Keratinocyte (primary cell): ENCODE results near the gene PAX4.

Experiments used
- CTCF ChIP-seq, 3 experiments: IDR thresholded peaks in 1 of 3; conservative IDR thresholded peaks in 1 of 3; optimal IDR thresholded peaks in 1 of 3; 2 replicates in 2 of 3; 3 replicates in 1 of 3; pipeline versions ENCODE3 to v1.5.1; 2011; ENCODE audit warnings: low read length in 3 of 3, mild to moderate bottlenecking in 3 of 3, moderate library complexity in 2 of 3, control low read depth in 1 of 3, inconsistent platforms in 1 of 3; ENCODE audit not compliant: insufficient read depth in 2 of 3; ENCODE audit errors: extremely low read depth in 1 of 3
- EZH2 ChIP-seq: IDR thresholded peaks from one replicate; pipeline ENCODE4 v1.6.1; 2012; ENCODE audit warnings: inconsistent platforms, mild to moderate bottlenecking, low read length, moderate library complexity

- TF ChIP-seq EZH2 (no peak), CTCF (optimal IDR thresholded peaks at IDR 0.05 in 1 of 3, IDR thresholded peaks at IDR 0.05 in 1 of 3, conservative IDR thresholded peaks at IDR 0.05 in 1 of 3; ENCODE audit: extremely low read depth in 1 of 3, insufficient read depth in 2 of 3, low read length in 3 of 3) (no peak)
These were observed 1.2 kb downstream of the PAX4 start for GRCh38 chr7:127616724-127617123.
